Activated CD4-positive, alpha-beta T cell treated with anti-CD3 and anti-CD28 coated beads, Interleukin-2, amount 10 ng/mL, durations not matched to agents 24 days and 14 days (primary cell): ENCODE measurements around the gene TRAPPC3L. TPM values are rescaled to one million over a fixed set of nuclear protein-coding genes. Genes with fewer than 3 reads are reported as not detected.

Experiments
- DNase-seq: peaks from one replicate; pipeline ENCODE4 v3.0.0; 2022
- H3K27ac Mint-ChIP-seq: one replicate; pipeline ENCODE4 v1.8.0; 2022; ENCODE audit warnings: mild to moderate bottlenecking, mixed read lengths
- H3K27me3 Mint-ChIP-seq: one replicate; pipeline ENCODE4 v1.8.0; 2022; ENCODE audit warnings: mixed read lengths
- H3K36me3 Mint-ChIP-seq: one replicate; pipeline ENCODE4 v1.8.0; 2022; ENCODE audit warnings: low read depth, mild to moderate bottlenecking, mixed read lengths
- H3K4me1 Mint-ChIP-seq: one replicate; pipeline ENCODE4 v1.8.0; 2021; ENCODE audit warnings: mixed read lengths
- H3K4me3 Mint-ChIP-seq: one replicate; pipeline ENCODE4 v1.8.0; 2022; ENCODE audit warnings: mild to moderate bottlenecking, moderate library complexity, mixed read lengths
- H3K9me3 Mint-ChIP-seq: one replicate; pipeline ENCODE4 v1.8.0; 2021; ENCODE audit warnings: mixed read lengths
- intact Hi-C: fragments of 100-400 bp; cut with micrococcal nuclease; formaldehyde crosslinking; loops from one replicate; pipeline ENCODE4 v1.15.1; 2023
- total RNA-seq: library from RNA; stranded (reverse); gene quantifications from 2 replicates; pipeline ENCODE4 v1.2.3, GENCODE V29; 2022

The TRAPPC3L gene
- total RNA-seq, 1 donor from 2014 or later = not detected

GRCh38 chr6:116568111-116568510 lies 22.6 kb upstream of the TRAPPC3L start:
- no peaks in the 10 kb centered on the region for H3K9me3 Mint-ChIP-seq
- peaks cover 3% of the 10 kb centered on the region for H3K36me3 Mint-ChIP-seq
- DNase-seq = no peak
- H3K27me3 Mint-ChIP-seq = peaks cover 11% of the 10 kb centered on the region
- peaks cover 11% of the 10 kb centered on the region for H3K4me1 Mint-ChIP-seq
- no peak overlapping the region for H3K4me3 Mint-ChIP-seq
- intact Hi-C loops = no loop called here
- no peak overlapping the region for H3K27ac Mint-ChIP-seq

- Mint-ChIP-seq H3K4me3 (no peak overlapping the region), H3K27me3 (peaks cover 16% of the 10 kb centered on the region), H3K4me1 (peaks cover 5% of the 10 kb centered on the region), H3K9me3 (no peaks in the 10 kb centered on the region), H3K36me3 (no peaks in the 10 kb centered on the region), H3K27ac (no peak overlapping the region)
- peak; percentile 63 for DNase-seq
- intact Hi-C loops = no loop called here
Measured at GRCh38 chr6:116564921-116565872, 19.7 kb upstream of the TRAPPC3L start.

GRCh38 chr6:116564311-116564710 lies 18.8 kb upstream of the TRAPPC3L start:
- intact Hi-C loops = no loop called here
- Mint-ChIP-seq H3K4me1 (peaks cover 4% of the 10 kb centered on the region), H3K9me3 (no peaks in the 10 kb centered on the region), H3K4me3 (no peak overlapping the region), H3K27me3 (peaks cover 16% of the 10 kb centered on the region), H3K36me3 (no peaks in the 10 kb centered on the region), H3K27ac (no peak overlapping the region)
- no peak for DNase-seq

DNA sequence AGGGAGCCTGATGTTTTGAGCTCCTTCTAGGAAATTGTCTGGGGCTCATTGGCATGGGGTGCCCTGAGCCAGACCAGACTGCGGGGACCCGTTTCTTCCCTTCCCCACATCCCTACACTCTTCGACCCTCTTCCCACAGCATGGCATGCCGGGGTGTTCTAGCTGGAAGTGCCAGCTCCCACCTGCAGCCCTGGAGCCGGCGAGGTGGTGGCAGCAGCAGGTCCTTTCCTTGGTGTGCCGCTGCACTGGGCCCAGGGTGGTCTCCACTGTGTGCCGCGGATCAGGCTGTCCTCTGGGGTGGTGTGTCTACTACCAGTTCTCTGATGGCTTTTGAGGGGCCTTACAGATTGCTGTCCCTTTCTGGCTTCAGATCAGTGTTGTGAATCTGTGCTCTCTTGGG lies 18.3 kb upstream of the TRAPPC3L start:
- no peak overlapping the region for H3K27ac Mint-ChIP-seq
- no peak for DNase-seq
- intact Hi-C loops = no loop called here
- no peak overlapping the region for H3K4me3 Mint-ChIP-seq
- H3K4me1 Mint-ChIP-seq = peaks cover 2% of the 10 kb centered on the region
- H3K36me3 Mint-ChIP-seq = no peaks in the 10 kb centered on the region
- H3K27me3 Mint-ChIP-seq = peaks cover 16% of the 10 kb centered on the region
- no peaks in the 10 kb centered on the region for H3K9me3 Mint-ChIP-seq

GRCh38 chr6:116562614-116563013 lies 17.1 kb upstream of the TRAPPC3L start:
- Mint-ChIP-seq H3K36me3 (no peaks in the 10 kb centered on the region), H3K4me1 (peaks cover 1% of the 10 kb centered on the region), H3K27ac (no peak overlapping the region), H3K4me3 (no peak overlapping the region), H3K27me3 (peaks cover 19% of the 10 kb centered on the region), H3K9me3 (no peaks in the 10 kb centered on the region)
- intact Hi-C loops = no loop called here
- no peak for DNase-seq

DNA sequence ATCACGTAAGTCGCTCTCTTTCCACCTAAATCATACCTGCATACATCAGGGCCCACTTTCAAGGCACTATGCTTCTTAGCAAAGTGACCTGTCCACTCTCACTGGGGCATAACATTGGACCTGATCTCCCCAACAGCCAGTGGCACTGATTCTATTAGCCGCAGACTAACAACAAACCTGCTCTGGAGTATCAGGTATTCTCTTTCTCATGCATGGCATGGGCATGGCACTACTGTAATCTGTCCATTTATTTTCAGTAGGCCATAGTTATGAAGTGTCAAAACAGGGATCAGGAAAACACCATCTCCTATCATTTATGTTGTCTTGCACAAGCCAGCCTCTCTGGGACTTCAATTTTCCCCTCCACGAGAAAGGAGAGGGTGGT lies 16.5 kb upstream of the TRAPPC3L start:
- intact Hi-C loops = no loop called here
- DNase-seq = no peak
- no peaks in the 10 kb centered on the region for H3K36me3 Mint-ChIP-seq
- peaks cover 1% of the 10 kb centered on the region for H3K4me1 Mint-ChIP-seq
- H3K9me3 Mint-ChIP-seq = no peaks in the 10 kb centered on the region
- H3K27me3 Mint-ChIP-seq = peaks cover 19% of the 10 kb centered on the region
- H3K27ac Mint-ChIP-seq = no peak overlapping the region
- no peak overlapping the region for H3K4me3 Mint-ChIP-seq

DNA sequence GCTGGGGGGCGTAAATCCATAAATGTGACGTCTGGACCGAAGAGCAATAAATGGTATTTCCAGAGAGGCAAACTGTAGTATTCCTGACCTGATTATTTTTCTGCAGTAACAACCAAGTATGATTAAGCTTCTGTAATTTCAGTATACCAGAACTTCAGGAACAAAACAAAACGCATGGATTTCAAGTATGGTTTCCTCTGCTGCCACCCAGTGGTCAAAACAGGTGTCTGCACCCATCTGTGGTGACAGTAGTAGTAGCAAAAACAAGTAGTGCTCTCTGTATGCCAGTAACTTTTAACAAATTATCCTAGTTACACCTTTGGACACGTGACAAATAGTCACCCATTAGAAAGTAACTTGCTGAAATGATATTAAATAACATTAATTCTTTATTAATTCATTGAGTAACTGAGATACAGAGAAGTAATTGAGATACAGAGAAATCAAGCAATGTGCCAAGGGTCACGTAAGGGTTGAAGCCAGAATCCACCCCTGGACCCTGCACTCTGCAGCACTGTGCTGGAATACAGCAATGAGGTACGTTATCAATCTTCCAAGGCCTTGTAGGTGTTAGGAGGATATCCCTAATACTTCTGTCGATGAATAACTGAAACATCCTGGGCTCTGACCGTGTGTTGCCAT lies 16.0 kb upstream of the TRAPPC3L start:
- H3K4me1 Mint-ChIP-seq = peaks cover 1% of the 10 kb centered on the region

DNA sequence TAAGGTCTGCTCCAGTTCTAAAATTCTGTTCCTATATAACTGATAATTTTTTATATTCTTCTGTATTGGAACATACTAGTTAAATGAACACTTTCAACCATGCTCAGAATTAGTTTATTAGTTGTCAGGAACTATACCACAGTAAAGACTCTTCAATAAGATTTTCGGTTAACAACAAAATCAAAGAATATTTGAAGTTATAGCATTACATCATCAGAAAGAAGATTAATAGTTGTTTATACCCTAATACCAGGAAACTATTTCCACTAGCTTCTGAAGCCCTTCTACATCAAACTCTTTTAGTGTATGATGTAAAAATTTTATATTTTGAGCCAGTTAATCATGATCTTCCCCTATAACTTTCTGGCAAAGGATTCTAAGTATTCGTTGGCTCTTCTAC lies 14.6 kb upstream of the TRAPPC3L start:
- Mint-ChIP-seq H3K27me3 (peaks cover 20% of the 10 kb centered on the region), H3K9me3 (no peaks in the 10 kb centered on the region), H3K4me1 (peaks cover 1% of the 10 kb centered on the region), H3K36me3 (no peaks in the 10 kb centered on the region), H3K4me3 (no peak overlapping the region), H3K27ac (no peak overlapping the region)
- intact Hi-C loops = no loop called here
- no peak for DNase-seq

More for the DNA sequence above, 16.0 kb upstream of the TRAPPC3L start:
- no peaks in the 10 kb centered on the region for H3K36me3 Mint-ChIP-seq
- H3K9me3 Mint-ChIP-seq = no peaks in the 10 kb centered on the region
- peaks cover 18% of the 10 kb centered on the region for H3K27me3 Mint-ChIP-seq
- no peak overlapping the region for H3K27ac Mint-ChIP-seq
- DNase-seq = peak; percentile 90
- intact Hi-C loops = loop anchor here (1.0 kb wide), 2 partner anchors 25 to 274 kb away; no protein-coding TSS in a partner anchor
- H3K4me3 Mint-ChIP-seq = no peak overlapping the region

DNA sequence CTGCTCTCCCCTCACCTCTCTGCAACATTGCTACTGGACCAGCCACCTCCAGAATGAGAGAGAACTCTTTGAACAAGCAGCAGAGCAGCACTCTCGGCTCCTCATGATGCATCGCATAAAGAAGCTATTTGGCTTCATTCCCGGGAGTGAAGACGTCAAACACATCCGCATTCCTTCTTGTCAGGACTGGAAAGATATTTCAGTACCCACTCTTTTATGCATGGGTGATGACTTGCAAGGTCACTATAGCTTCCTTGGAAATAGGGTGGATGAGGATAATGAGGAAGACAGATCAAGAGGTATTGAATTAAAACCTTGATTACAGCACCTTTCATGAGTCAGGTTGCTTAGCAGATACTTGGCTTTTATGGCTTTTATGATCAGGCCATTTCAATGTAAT lies 12.4 kb upstream of the TRAPPC3L start:
- no peak for DNase-seq
- H3K36me3 Mint-ChIP-seq = no peaks in the 10 kb centered on the region
- intact Hi-C loops = no loop called here
- H3K4me1 Mint-ChIP-seq = peaks cover 1% of the 10 kb centered on the region
- peaks cover 21% of the 10 kb centered on the region for H3K27me3 Mint-ChIP-seq
- H3K9me3 Mint-ChIP-seq = no peaks in the 10 kb centered on the region
- H3K27ac Mint-ChIP-seq = no peak overlapping the region
- H3K4me3 Mint-ChIP-seq = no peak overlapping the region

DNA sequence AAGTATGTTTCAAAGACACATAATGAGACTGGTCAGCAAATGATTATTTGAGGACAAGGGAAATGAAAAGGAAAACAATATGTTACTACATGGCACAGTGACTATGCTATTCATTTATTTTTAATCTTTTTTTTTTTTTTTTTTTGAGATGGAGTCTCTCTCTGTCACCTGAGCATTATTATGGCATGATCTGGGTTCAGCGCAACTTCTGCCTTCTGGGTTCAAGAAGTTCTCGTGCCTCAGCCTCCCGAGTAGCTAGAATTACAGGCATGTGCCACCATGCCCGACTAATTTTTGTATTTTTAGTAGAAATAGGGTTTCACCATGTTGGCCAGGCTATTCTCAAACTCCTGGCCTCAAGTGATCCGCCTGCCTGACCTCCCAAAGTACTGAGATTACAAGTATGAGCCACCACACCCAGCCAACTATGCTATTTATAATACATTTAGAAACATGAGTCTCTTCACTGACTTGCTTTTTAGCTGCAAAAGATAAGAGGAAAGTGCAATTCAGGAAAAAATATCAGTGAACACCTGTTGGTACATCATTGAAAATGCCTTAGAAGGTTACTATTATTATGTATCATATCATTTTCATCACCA lies 11.4 kb upstream of the TRAPPC3L start:
- Mint-ChIP-seq H3K36me3 (no peaks in the 10 kb centered on the region), H3K27me3 (peaks cover 22% of the 10 kb centered on the region), H3K9me3 (no peaks in the 10 kb centered on the region), H3K27ac (no peak overlapping the region), H3K4me1 (peaks cover 1% of the 10 kb centered on the region), H3K4me3 (no peak overlapping the region)
- no peak for DNase-seq
- intact Hi-C loops = no loop called here

GRCh38 chr6:116556065-116556464 lies 10.6 kb upstream of the TRAPPC3L start:
- Mint-ChIP-seq H3K27ac (no peak overlapping the region), H3K27me3 (peaks cover 24% of the 10 kb centered on the region), H3K36me3 (no peaks in the 10 kb centered on the region), H3K9me3 (no peaks in the 10 kb centered on the region), H3K4me3 (no peak overlapping the region), H3K4me1 (no peaks in the 10 kb centered on the region)
- intact Hi-C loops = no loop called here
- DNase-seq = no peak

DNA sequence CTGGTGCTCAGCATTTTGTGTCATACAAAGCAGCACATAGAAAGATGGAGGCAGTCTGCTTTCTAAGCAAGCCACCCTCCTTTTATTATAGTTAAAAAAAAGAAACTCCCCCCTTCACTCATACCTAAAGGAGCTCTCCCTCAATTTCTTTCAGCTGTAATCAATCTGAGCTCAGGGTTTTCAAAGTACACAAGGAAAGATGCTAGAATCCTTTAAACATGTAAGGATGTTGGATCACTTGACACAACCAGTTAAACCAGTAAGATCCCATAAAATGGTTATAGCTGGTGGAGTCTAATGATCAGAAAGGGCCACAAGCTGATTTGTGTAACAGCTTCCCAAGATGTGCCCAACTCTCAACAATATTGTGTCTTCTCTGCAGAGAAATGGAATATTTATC lies 8.0 kb upstream of the TRAPPC3L start, which contains the start of gene CALHM4:
Gene CALHM4 (plus strand): TSS at position 301 of the 400 bp plus-strand sequence. CDS start 43 bp downstream, at position 344.
- Mint-ChIP-seq H3K36me3 (no peaks in the 10 kb centered on the region), H3K27ac (no peak within 1 kb of the TSS), H3K9me3 (no peaks in the 10 kb centered on the region), H3K27me3 (peaks cover 31% of the 10 kb centered on the region), H3K4me1 (no peaks in the 10 kb centered on the region), H3K4me3 (no peak within 1 kb of the TSS)
- intact Hi-C loops = no loop called here
- DNase-seq = no peak

- Mint-ChIP-seq H3K36me3 (no peaks in the 10 kb centered on the region), H3K4me3 (no peak overlapping the region), H3K27me3 (peaks cover 29% of the 10 kb centered on the region), H3K9me3 (no peaks in the 10 kb centered on the region), H3K27ac (no peak overlapping the region), H3K4me1 (no peaks in the 10 kb centered on the region)
- intact Hi-C loops = no loop called here
- no peak for DNase-seq
Measured at GRCh38 chr6:116550796-116551195, 5.3 kb upstream of the TRAPPC3L start.

DNA sequence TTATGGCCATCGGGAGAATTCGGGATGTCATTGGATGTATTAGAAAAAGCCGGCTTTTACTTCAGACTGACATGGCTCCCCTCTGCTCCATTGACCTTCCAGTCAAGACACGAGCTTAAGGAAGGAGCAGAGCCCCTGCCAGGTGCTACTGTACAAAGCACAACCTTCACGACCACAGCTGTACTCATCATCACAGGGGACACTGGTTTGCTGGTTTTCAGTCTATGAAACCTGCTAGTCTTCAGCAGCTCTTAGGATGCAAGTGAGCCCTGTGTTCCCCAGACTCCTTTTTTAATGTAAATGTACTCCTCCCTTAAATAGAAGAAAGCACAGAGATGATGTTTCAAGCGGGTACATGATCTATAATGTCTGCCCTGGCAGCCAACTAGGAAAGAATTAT lies 1.9 kb upstream of the TRAPPC3L start:
- no peaks in the 10 kb centered on the region for H3K4me1 Mint-ChIP-seq
- DNase-seq = no peak
- H3K27ac Mint-ChIP-seq = no peak overlapping the region
- H3K36me3 Mint-ChIP-seq = no peaks in the 10 kb centered on the region
- no peak overlapping the region for H3K4me3 Mint-ChIP-seq
- intact Hi-C loops = no loop called here
- no peaks in the 10 kb centered on the region for H3K9me3 Mint-ChIP-seq
- peaks cover 41% of the 10 kb centered on the region for H3K27me3 Mint-ChIP-seq
